ENCODE data around the gene FKBP5. TPM values are rescaled to one million over a fixed set of nuclear protein-coding genes. Genes with fewer than 3 reads are reported as not detected.
A peak's percentile ranks its signal among the peaks of the same experiment; 100 is the strongest.

Gene FKBP5
- total and polyA plus RNA-seq, 2 donors (not counting 1 experiment from before 2014, with no cell fraction given): 10.9 to 16.3 TPM

DNA sequence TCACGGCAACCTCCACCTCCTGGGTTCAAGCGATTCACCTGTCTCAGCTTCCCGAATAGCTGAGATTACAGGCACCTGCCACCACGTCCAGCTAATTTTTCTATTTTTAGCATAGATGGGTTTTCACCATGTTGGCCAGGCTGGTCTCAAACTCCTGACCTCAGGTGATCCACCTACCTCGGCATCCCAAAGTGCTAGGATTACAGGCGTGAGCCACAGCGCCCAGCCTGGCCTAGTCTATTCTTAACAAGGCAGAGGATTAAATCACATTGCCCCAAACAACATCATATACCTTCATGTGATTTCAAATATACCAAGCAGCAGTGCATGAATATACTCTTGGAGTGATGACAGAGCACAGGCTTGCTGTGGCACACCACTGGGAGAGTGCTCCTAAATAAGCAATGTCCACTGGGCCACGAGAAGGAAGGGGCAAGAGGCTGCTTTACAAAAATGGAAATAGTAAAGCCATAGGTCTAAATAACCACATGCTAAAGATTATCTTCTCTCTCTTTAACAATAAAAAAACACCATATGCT, 99.4 kb downstream of the FKBP5 start:
- no peaks in the 10 kb centered on the region for H3K4me1 ChIP-seq (ENCODE audit: control insufficient read depth, extremely low read depth, insufficient read depth, low read length)
- TF ChIP-seq EZH2 (IDR thresholded peaks at IDR 0.05; ENCODE audit: low read length, missing control alignments): no peak
- TF ChIP-seq, protein P1, sequence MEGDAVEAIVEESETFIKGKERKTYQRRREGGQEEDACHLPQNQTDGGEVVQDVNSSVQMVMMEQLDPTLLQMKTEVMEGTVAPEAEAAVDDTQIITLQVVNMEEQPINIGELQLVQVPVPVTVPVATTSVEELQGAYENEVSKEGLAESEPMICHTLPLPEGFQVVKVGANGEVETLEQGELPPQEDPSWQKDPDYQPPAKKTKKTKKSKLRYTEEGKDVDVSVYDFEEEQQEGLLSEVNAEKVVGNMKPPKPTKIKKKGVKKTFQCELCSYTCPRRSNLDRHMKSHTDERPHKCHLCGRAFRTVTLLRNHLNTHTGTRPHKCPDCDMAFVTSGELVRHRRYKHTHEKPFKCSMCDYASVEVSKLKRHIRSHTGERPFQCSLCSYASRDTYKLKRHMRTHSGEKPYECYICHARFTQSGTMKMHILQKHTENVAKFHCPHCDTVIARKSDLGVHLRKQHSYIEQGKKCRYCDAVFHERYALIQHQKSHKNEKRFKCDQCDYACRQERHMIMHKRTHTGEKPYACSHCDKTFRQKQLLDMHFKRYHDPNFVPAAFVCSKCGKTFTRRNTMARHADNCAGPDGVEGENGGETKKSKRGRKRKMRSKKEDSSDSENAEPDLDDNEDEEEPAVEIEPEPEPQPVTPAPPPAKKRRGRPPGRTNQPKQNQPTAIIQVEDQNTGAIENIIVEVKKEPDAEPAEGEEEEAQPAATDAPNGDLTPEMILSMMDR (conservative IDR thresholded peaks at IDR 0.05 in 1 of 2, IDR thresholded peaks at IDR 0.05 in 1 of 2; ENCODE audit: low read depth in 1 of 2, low read length in 2 of 2): no peak
- H3K27me3 ChIP-seq (ENCODE audit: control insufficient read depth, insufficient read depth, low read length): no peaks in the 10 kb centered on the region
- no peak overlapping the region for H3K4me3 ChIP-seq (replicated peaks in 1 of 4; ENCODE audit: control extremely low read depth in 1 of 4, insufficient read depth in 1 of 4, low read depth in 3 of 4, low read length in 4 of 4)
- H3K27ac ChIP-seq (ENCODE audit: insufficient read depth, low read length): no peak overlapping the region
- H3K4me2 ChIP-seq (ENCODE audit: extremely low read depth, insufficient read depth, low read length): no peak overlapping the region
- no peak overlapping the region for H3K9ac ChIP-seq (ENCODE audit: insufficient read depth, low read length)
- DNase-seq (ENCODE audit: low read depth in 2 of 2): no peak
- no peaks in the 10 kb centered on the region for H3K36me3 ChIP-seq (ENCODE audit: control insufficient read depth, insufficient read depth, low read length)
- no peaks in the 10 kb centered on the region for H4K20me1 ChIP-seq (ENCODE audit: control insufficient read depth, extremely low read depth, insufficient read depth, low read length)
- no peak overlapping the region for H2AFZ ChIP-seq (ENCODE audit: low read length)
- no peaks in the 10 kb centered on the region for H3K79me2 ChIP-seq (ENCODE audit: control insufficient read depth, insufficient read depth, low read length)
- H3K9me3 ChIP-seq (ENCODE audit: control insufficient read depth, insufficient read depth, low read depth, low read length): no peaks in the 10 kb centered on the region

DNA sequence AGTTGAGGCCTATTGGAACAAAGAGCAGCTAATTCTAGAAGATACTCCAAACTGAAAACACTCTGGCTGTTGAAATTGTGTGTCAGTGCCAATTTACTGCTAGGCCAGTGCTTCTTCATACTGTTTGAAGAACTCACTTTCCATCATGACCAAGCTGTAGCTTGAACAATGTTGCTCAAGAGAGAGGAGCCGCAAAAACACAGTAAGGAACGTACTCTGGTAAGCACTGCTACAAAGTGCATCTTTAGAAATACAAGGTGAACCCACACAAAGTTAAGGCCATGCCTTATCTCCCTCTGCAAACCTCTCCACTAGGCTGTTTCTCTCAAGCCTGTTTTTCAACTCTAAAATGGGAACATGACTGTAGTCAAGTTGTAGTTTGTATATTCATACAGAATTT, 101.5 kb downstream of the FKBP5 start:
- H3K9ac ChIP-seq (ENCODE audit: insufficient read depth, low read length): no peak overlapping the region
- no peaks in the 10 kb centered on the region for H4K20me1 ChIP-seq (ENCODE audit: control insufficient read depth, extremely low read depth, insufficient read depth, low read length)
- H3K79me2 ChIP-seq (ENCODE audit: control insufficient read depth, insufficient read depth, low read length): no peaks in the 10 kb centered on the region
- H3K4me2 ChIP-seq (ENCODE audit: extremely low read depth, insufficient read depth, low read length): no peak overlapping the region
- TF ChIP-seq EZH2 (IDR thresholded peaks at IDR 0.05; ENCODE audit: low read length, missing control alignments): no peak
- TF ChIP-seq, protein P1 (conservative IDR thresholded peaks at IDR 0.05 in 1 of 2, IDR thresholded peaks at IDR 0.05 in 1 of 2; ENCODE audit: low read depth in 1 of 2, low read length in 2 of 2): no peak
- no peaks in the 10 kb centered on the region for H3K9me3 ChIP-seq (ENCODE audit: control insufficient read depth, insufficient read depth, low read depth, low read length)
- no peak overlapping the region for H3K4me3 ChIP-seq (replicated peaks in 1 of 4; ENCODE audit: control extremely low read depth in 1 of 4, insufficient read depth in 1 of 4, low read depth in 3 of 4, low read length in 4 of 4)
- H3K27me3 ChIP-seq (ENCODE audit: control insufficient read depth, insufficient read depth, low read length): no peaks in the 10 kb centered on the region
- H3K27ac ChIP-seq (ENCODE audit: insufficient read depth, low read length): no peak overlapping the region
- DNase-seq (ENCODE audit: low read depth in 2 of 2): no peak
- no peaks in the 10 kb centered on the region for H3K4me1 ChIP-seq (ENCODE audit: control insufficient read depth, extremely low read depth, insufficient read depth, low read length)
- H2AFZ ChIP-seq (ENCODE audit: low read length): no peak overlapping the region
- H3K36me3 ChIP-seq (ENCODE audit: control insufficient read depth, insufficient read depth, low read length): no peaks in the 10 kb centered on the region

DNA sequence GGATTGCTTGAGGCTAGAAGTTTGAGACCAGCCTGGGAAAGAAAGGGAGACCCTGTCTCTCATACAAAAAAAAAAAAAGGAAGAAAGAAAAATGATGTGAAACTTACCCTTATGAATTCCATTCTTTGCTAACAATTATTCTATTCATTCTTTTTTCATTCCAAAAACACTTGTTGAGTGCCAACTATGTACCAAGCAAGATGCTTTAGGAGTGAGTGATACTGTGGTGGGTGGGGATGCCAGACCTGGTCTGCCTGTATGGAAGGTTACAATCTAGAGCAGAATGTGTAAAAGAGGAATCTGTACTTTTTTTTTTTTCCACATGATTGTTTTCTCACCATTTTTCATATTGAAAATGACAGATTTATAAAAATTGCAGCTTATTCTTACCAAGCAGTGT, 102.2 kb downstream of the FKBP5 start:
- Histone ChIP-seq H3K4me3 (replicated peaks in 1 of 4; ENCODE audit: control extremely low read depth in 1 of 4, insufficient read depth in 1 of 4, low read depth in 3 of 4, low read length in 4 of 4) (no peak overlapping the region), H3K9ac (ENCODE audit: insufficient read depth, low read length) (no peak overlapping the region), H3K4me2 (ENCODE audit: extremely low read depth, insufficient read depth, low read length) (no peak overlapping the region), H3K27me3 (ENCODE audit: control insufficient read depth, insufficient read depth, low read length) (no peaks in the 10 kb centered on the region), H3K9me3 (ENCODE audit: control insufficient read depth, insufficient read depth, low read depth, low read length) (no peaks in the 10 kb centered on the region), H3K4me1 (ENCODE audit: control insufficient read depth, extremely low read depth, insufficient read depth, low read length) (no peaks in the 10 kb centered on the region), H4K20me1 (ENCODE audit: control insufficient read depth, extremely low read depth, insufficient read depth, low read length) (no peaks in the 10 kb centered on the region), H3K36me3 (ENCODE audit: control insufficient read depth, insufficient read depth, low read length) (no peaks in the 10 kb centered on the region), H3K27ac (ENCODE audit: insufficient read depth, low read length) (no peak overlapping the region), H2AFZ (ENCODE audit: low read length) (no peak overlapping the region), H3K79me2 (ENCODE audit: control insufficient read depth, insufficient read depth, low read length) (no peaks in the 10 kb centered on the region)
- peak in 1 of 2 donors; percentile 77 for DNase-seq (ENCODE audit: low read depth in 2 of 2)
- TF ChIP-seq, protein P1 (conservative IDR thresholded peaks at IDR 0.05 in 1 of 2, IDR thresholded peaks at IDR 0.05 in 1 of 2; ENCODE audit: low read depth in 1 of 2, low read length in 2 of 2): no peak
- TF ChIP-seq EZH2 (IDR thresholded peaks at IDR 0.05; ENCODE audit: low read length, missing control alignments): no peak

Measured in fibroblast of lung (primary cell).